Heart left ventricle (tissue), 13 donors: ENCODE data around the gene RSPH1.

Source experiments
- POLR2A ChIP-seq, 2 donors: fragments of 450-650 bp; IDR thresholded peaks; one replicate each; pipeline ENCODE4 v1.6.1; 2017; ENCODE audit warnings: antibody characterized with exemption in 2 of 2, mild to moderate bottlenecking in 2 of 2, moderate library complexity in 2 of 2
- TF ChIP-seq, protein P1 (sequence below), 12 donors: fragments of 200-600 bp; sonication (generic) in 4 of 12; IDR thresholded peaks; one replicate each; pipeline versions ENCODE4 v1.5.0 to v1.8.0; 2018 to 2022; ENCODE audit warnings: antibody characterized with exemption in 12 of 12, mild to moderate bottlenecking in 5 of 12
- donor health status: ischemic (EF 13 %, LVEDD 7.1; RV severe dilation, severe dysfunction).
- donor health status: DM: no; HTN: yes; CAD: no.
- donor health status: DM: no; HTN: no; CAD: no.
- donor health status: ischemic (EF 25% LVEDD 6.9; RV normal size, moderate dysfunction).
- donor health status: ischemic (EF 25% LVEDD 5.7; RV mildly dilated, moderate dysfunction).
- donor health status: ischemic (EF 35%, LVEDD 5.7; RV mildly dilated, moderate dysfunction).
- donor health status: nonischemic (EF 11% LVEDD 7.7; RV severe dilation, severe dysfunction).
- donor health status: DM: yes; HTN: yes; CAD: no.
- donor health status: PGD.
- donor health status: ischemic (EF 29% LVEDD 5.4; RV normal size, mild dysfunction).
- donor health status: nonischemic (EF 23%, LVEDD 6.1; RV moderate dilation, normal function).

- TF ChIP-seq, protein P1, sequence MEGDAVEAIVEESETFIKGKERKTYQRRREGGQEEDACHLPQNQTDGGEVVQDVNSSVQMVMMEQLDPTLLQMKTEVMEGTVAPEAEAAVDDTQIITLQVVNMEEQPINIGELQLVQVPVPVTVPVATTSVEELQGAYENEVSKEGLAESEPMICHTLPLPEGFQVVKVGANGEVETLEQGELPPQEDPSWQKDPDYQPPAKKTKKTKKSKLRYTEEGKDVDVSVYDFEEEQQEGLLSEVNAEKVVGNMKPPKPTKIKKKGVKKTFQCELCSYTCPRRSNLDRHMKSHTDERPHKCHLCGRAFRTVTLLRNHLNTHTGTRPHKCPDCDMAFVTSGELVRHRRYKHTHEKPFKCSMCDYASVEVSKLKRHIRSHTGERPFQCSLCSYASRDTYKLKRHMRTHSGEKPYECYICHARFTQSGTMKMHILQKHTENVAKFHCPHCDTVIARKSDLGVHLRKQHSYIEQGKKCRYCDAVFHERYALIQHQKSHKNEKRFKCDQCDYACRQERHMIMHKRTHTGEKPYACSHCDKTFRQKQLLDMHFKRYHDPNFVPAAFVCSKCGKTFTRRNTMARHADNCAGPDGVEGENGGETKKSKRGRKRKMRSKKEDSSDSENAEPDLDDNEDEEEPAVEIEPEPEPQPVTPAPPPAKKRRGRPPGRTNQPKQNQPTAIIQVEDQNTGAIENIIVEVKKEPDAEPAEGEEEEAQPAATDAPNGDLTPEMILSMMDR (IDR thresholded peaks at IDR 0.05) = no peak
- no peak for TF ChIP-seq POLR2A (IDR thresholded peaks at IDR 0.05)
Observed at GRCh38 chr21:42479582-42479981, 16.4 kb downstream of the RSPH1 start.
